Right cardiac atrium (tissue), 5 donors: ENCODE results near the gene MYO10. TPM values are rescaled to one million over a fixed set of nuclear protein-coding genes. Genes with fewer than 3 reads are reported as not detected.
"Not testable (repeated sequence)": the region's sequence is repeated elsewhere in the genome, so short reads cannot be mapped to it uniquely, and the experiment has no call there.

Experiments
- ATAC-seq, 2 donors: fragments of 200-7000 bp; cut with Tn5 transposase; one replicate each; pipeline versions ENCODE4 v1.8.0 to v1.9.1; 2020; ENCODE audit warnings: moderate library complexity in 2 of 2, mild to moderate bottlenecking in 1 of 2
- DNase-seq, 3 donors: peaks; one replicate each; pipeline ENCODE4 v3.0.0-alpha.2; 2020
- H3K27ac ChIP-seq: one replicate; pipeline ENCODE4 v1.5.1; 2013; ENCODE audit warnings: mild to moderate bottlenecking, low read length, control low read depth, moderate library complexity
- H3K27me3 ChIP-seq: one replicate; pipeline ENCODE4 v1.6.1; 2013; ENCODE audit not compliant: control insufficient read depth, insufficient read depth
- H3K4me1 ChIP-seq: one replicate; pipeline ENCODE4 v1.6.1; 2013; ENCODE audit warnings: low read length; ENCODE audit not compliant: control insufficient read depth, insufficient read depth
- H3K4me3 ChIP-seq: one replicate; pipeline ENCODE4 v1.5.1; 2013; ENCODE audit warnings: low read length, control low read depth
- H3K9me3 ChIP-seq: one replicate; pipeline ENCODE4 v1.6.1; 2013; ENCODE audit warnings: low read length; ENCODE audit not compliant: control insufficient read depth
- WGBS: extraction: QIAGEN DNeasy Blood & Tissue Kit; methylation state at CpG from one replicate; pipeline ENCODE4 v1.1.7; 2013; 5-methylcytosine and 5-hydroxymethylcytosine counted together
- intact Hi-C, 4 donors: fragments of 100-400 bp; cut with DNase I; formaldehyde crosslinking; loops; one replicate each; pipeline versions ENCODE4 v1.11.0 to v1.14.0; 2022 to 2023
- long read RNA-seq, 4 donors: library from polyadenylated mRNA; unstranded; transcript quantifications; one replicate each; pipeline ENCODE4 v2.0.0, GENCODE V29; 2020 to 2021
- polyA plus RNA-seq: library from polyadenylated mRNA; stranded (reverse); fragments of 200-250 nt; gene quantifications from one replicate; pipeline ENCODE4 v1.2.3, GENCODE V29; 2013
- total RNA-seq, 4 donors: library from RNA; stranded (reverse); fragmentation: NEBNext Ultra II Directional; extraction: Animal tissue kit (Norgen Biotek cat#: 25700); gene quantifications; one replicate each; pipeline ENCODE4 v1.2.1, GENCODE V29; 2021
- donor health status: healthy with polysubstance abuse.
- donor health status: DM: no; HTN: yes; CAD: no.
- donor health status: DM: no; HTN: no; CAD: no.
- donor health status: DM: no; HTN: yes; CAD: no; lungs with severe emphysema.
- donor health status: DM: yes; HTN: yes; CAD: no.

Gene MYO10
- 1 to 10 TPM; 2.4 to 4.3 (median 3.4) TPM for total RNA-seq
- 2.1 TPM for polyA plus RNA-seq
- long read RNA-seq, donor 1, partial matches to known transcripts = 1 of 2 reads
- long read RNA-seq, donor 1, other reads (novel, unspliced or antisense) = 1 of 2 reads
- long read RNA-seq, donor 2, partial matches to known transcripts = 0 of 1 reads
- long read RNA-seq, donor 2, other reads (novel, unspliced or antisense) = 1 of 1 reads
- long read RNA-seq, donor 3, partial matches to known transcripts = 4 of 6 reads
- long read RNA-seq, donor 3, other reads (novel, unspliced or antisense) = 2 of 6 reads
- long read RNA-seq, donor 4, partial matches to known transcripts = 4 of 4 reads
- long read RNA-seq, donor 4, other reads (novel, unspliced or antisense) = 0 of 4 reads

- Histone ChIP-seq H3K4me1 (peaks cover 2% of the 10 kb centered on the region), H3K27ac (peak within 1 kb of the TSS; percentile 40), H3K4me3 (peak within 1 kb of the TSS; percentile 51), H3K9me3 (no peaks in the 10 kb centered on the region), H3K27me3 (no peaks in the 10 kb centered on the region)
- intact Hi-C loops = loop anchor here in 2 of 4 donors (10.0 kb wide), 4 partner anchors 128 to 248 kb away; no protein-coding TSS in a partner anchor
- 2% methylated on average over 69 of the region's 70 CpGs for WGBS
- ATAC-seq = peak; percentile 90 to 94
- DNase-seq = peak; percentile 77 to 92 (median 89)
Measured at GRCh38 chr5:16936150-16936988, at the start of gene MYO10. Gene MYO10 (minus strand): TSS chr5:16936288. CDS start chr5:16935808, 480 bp downstream.

- ATAC-seq, DNase-seq, H3K9me3 ChIP-seq, H3K27ac ChIP-seq, H3K4me1 ChIP-seq, H3K4me3 ChIP-seq, H3K27me3 ChIP-seq, intact Hi-C loops: not testable (repeated sequence)
- WGBS = 87% methylated on average over 7 of the region's 7 CpGs
Measured at GRCh38 chr5:16985304-16985703, 49.2 kb upstream of the MYO10 start.

- no peak for ATAC-seq
- WGBS = 80% methylated on average over 1 of the region's 1 CpG
- no peaks in the 10 kb centered on the region for H3K27me3 ChIP-seq
- no peak overlapping the region for H3K4me3 ChIP-seq
- no peak for DNase-seq
- no peak overlapping the region for H3K27ac ChIP-seq
- intact Hi-C loops = no loop called here
- H3K4me1 ChIP-seq = no peaks in the 10 kb centered on the region
- peaks cover 3% of the 10 kb centered on the region for H3K9me3 ChIP-seq
Measured at GRCh38 chr5:16983972-16984371, 47.9 kb upstream of the MYO10 start.

- Histone ChIP-seq H3K9me3 (peaks cover 3% of the 10 kb centered on the region), H3K27me3 (no peaks in the 10 kb centered on the region), H3K4me3 (no peak overlapping the region), H3K27ac (no peak overlapping the region), H3K4me1 (no peaks in the 10 kb centered on the region)
- DNase-seq (no peak), ATAC-seq (no peak)
- intact Hi-C loops = no loop called here
- WGBS = 57% methylated on average over 9 of the region's 9 CpGs
Measured at GRCh38 chr5:16983022-16983639, 47.0 kb upstream of the MYO10 start.

GRCh38 chr5:16981700-16982099 lies 45.6 kb upstream of the MYO10 start:
- Histone ChIP-seq H3K27ac (no peak overlapping the region), H3K4me1 (no peaks in the 10 kb centered on the region), H3K4me3 (no peak overlapping the region), H3K27me3 (no peaks in the 10 kb centered on the region), H3K9me3 (peaks cover 3% of the 10 kb centered on the region)
- 83% methylated on average over 8 of the region's 8 CpGs for WGBS
- intact Hi-C loops = no loop called here
- DNase-seq (no peak), ATAC-seq (no peak)

- peaks cover 4% of the 10 kb centered on the region for H3K9me3 ChIP-seq
Measured at GRCh38 chr5:16980983-16981382, 44.9 kb upstream of the MYO10 start.

GRCh38 chr5:16978296-16978695 lies 42.2 kb upstream of the MYO10 start:
- Histone ChIP-seq H3K9me3 (peaks cover 6% of the 10 kb centered on the region), H3K27ac (no peak overlapping the region), H3K4me1 (no peaks in the 10 kb centered on the region), H3K27me3 (no peaks in the 10 kb centered on the region), H3K4me3 (no peak overlapping the region)
- no peak for ATAC-seq
- no peak for DNase-seq
- intact Hi-C loops = no loop called here

More at GRCh38 chr5:16980983-16981382, 44.9 kb upstream of the MYO10 start:
- Histone ChIP-seq H3K4me3 (no peak overlapping the region), H3K27me3 (no peaks in the 10 kb centered on the region), H3K27ac (no peak overlapping the region), H3K4me1 (no peaks in the 10 kb centered on the region)
- WGBS = 45% methylated on average over 3 of the region's 3 CpGs
- no peak for ATAC-seq
- no peak for DNase-seq
- intact Hi-C loops = no loop called here

GRCh38 chr5:16976625-16977008 lies 40.5 kb upstream of the MYO10 start:
- WGBS = 60% methylated on average over 1 of the region's 1 CpG
- H3K4me3 ChIP-seq = no peak overlapping the region
- H3K9me3 ChIP-seq = peaks cover 3% of the 10 kb centered on the region
- no peak overlapping the region for H3K27ac ChIP-seq
- DNase-seq (no peak), ATAC-seq (no peak)
- no peaks in the 10 kb centered on the region for H3K4me1 ChIP-seq
- intact Hi-C loops = no loop called here
- no peaks in the 10 kb centered on the region for H3K27me3 ChIP-seq

GRCh38 chr5:16975950-16976624 lies 40.0 kb upstream of the MYO10 start:
- H3K27ac ChIP-seq = no peak overlapping the region
- H3K4me3 ChIP-seq = no peak overlapping the region
- 95% methylated on average over 2 of the region's 2 CpGs for WGBS
- no peaks in the 10 kb centered on the region for H3K4me1 ChIP-seq
- DNase-seq = no peak
- intact Hi-C loops = no loop called here
- no peaks in the 10 kb centered on the region for H3K27me3 ChIP-seq
- H3K9me3 ChIP-seq = peaks cover 3% of the 10 kb centered on the region
- no peak for ATAC-seq

GRCh38 chr5:16974981-16975380 lies 38.9 kb upstream of the MYO10 start:
- Histone ChIP-seq H3K27ac (no peak overlapping the region), H3K4me1 (no peaks in the 10 kb centered on the region), H3K27me3 (no peaks in the 10 kb centered on the region), H3K4me3 (no peak overlapping the region), H3K9me3 (peaks cover 5% of the 10 kb centered on the region)
- no peak for ATAC-seq
- intact Hi-C loops = no loop called here
- no peak for DNase-seq
- 71% methylated on average over 2 of the region's 2 CpGs for WGBS
